ENCODE measurements around the gene MRC2.

The MRC2 gene

GRCh38 chr17:62614142-62614541 lies 13.3 kb upstream of the MRC2 start:
- DNase-seq (ENCODE audit: low read depth in 2 of 2) = peak; percentile 91 to 92

GRCh38 chr17:62615503-62615902 lies 12.0 kb upstream of the MRC2 start:
- no peak for DNase-seq (ENCODE audit: low read depth in 2 of 2)

- no peak for DNase-seq (ENCODE audit: low read depth in 2 of 2)
Measured at GRCh38 chr17:62616993-62617893, 10.2 kb upstream of the MRC2 start.

GRCh38 chr17:62617894-62618472 lies 9.5 kb upstream of the MRC2 start:
- DNase-seq (ENCODE audit: low read depth in 2 of 2) = peak in 1 of 2 experiments; percentile 24

- DNase-seq (ENCODE audit: low read depth in 2 of 2) = no peak
Measured at GRCh38 chr17:62618647-62619416, 8.6 kb upstream of the MRC2 start.

- no peak for DNase-seq (ENCODE audit: low read depth in 2 of 2)
Measured at GRCh38 chr17:62619417-62620155, 7.9 kb upstream of the MRC2 start.

GRCh38 chr17:62621223-62621622 lies 6.2 kb upstream of the MRC2 start:
- no peak for DNase-seq (ENCODE audit: low read depth in 2 of 2)

GRCh38 chr17:62625184-62625869 lies 2.1 kb upstream of the MRC2 start:
- no peak for DNase-seq (ENCODE audit: low read depth in 2 of 2)

GRCh38 chr17:62625870-62626200 lies 1.6 kb upstream of the MRC2 start:
- DNase-seq (ENCODE audit: low read depth in 2 of 2) = no peak

GRCh38 chr17:62626719-62627218 lies 701 bp upstream of the MRC2 start:
- DNase-seq (ENCODE audit: low read depth in 2 of 2) = peak; percentile 36 to 40

- DNase-seq (ENCODE audit: low read depth in 2 of 2) = peak; percentile 78
Measured at GRCh38 chr17:62627904-62628633, 599 bp downstream of the MRC2 start.

GRCh38 chr17:62628831-62629555 lies 1.5 kb downstream of the MRC2 start:
- peak in 1 of 2 experiments; percentile 20 for DNase-seq (ENCODE audit: low read depth in 2 of 2)

- DNase-seq (ENCODE audit: low read depth in 2 of 2) = no peak
Measured at GRCh38 chr17:62629556-62630364, 2.3 kb downstream of the MRC2 start.

- no peak for DNase-seq (ENCODE audit: low read depth in 2 of 2)
Measured at GRCh38 chr17:62630365-62631085, 3.1 kb downstream of the MRC2 start.

GRCh38 chr17:62631086-62631935 lies 3.8 kb downstream of the MRC2 start:
- DNase-seq (ENCODE audit: low read depth in 2 of 2) = no peak

- DNase-seq (ENCODE audit: low read depth in 2 of 2) = no peak
Measured at GRCh38 chr17:62631936-62632924, 4.8 kb downstream of the MRC2 start.
